Sigmoid colon (tissue), 7 donors: Measurements from ENCODE around the gene PPP3R1. TPM values are rescaled to one million over a fixed set of nuclear protein-coding genes. Genes with fewer than 3 reads are reported as not detected.
A peak's percentile ranks its signal among the peaks of the same experiment; 100 is the strongest.

Experiments used
- DNase-seq: peaks from one replicate; pipeline ENCODE4 v3.0.0-alpha.2; 2019
- H3K27ac ChIP-seq, 4 donors: fragments of 200-600 bp; sonication (generic); one replicate each; pipeline ENCODE4 v1.5.1; 2016 to 2019; ENCODE audit warnings: mild to moderate bottlenecking in 1 of 4
- H3K27me3 ChIP-seq, 3 donors: fragments of 200-600 bp; sonication (generic); one replicate each; pipeline ENCODE4 v1.5.1; 2019; ENCODE audit warnings: mild to moderate bottlenecking in 1 of 3
- H3K36me3 ChIP-seq, 4 donors: fragments of 200-600 bp; sonication (generic); one replicate each; pipeline ENCODE4 v1.5.1; 2016 to 2019
- H3K4me1 ChIP-seq, 4 donors: fragments of 200-600 bp; sonication (generic); one replicate each; pipeline ENCODE4 v1.5.1; 2017 to 2019
- H3K4me3 ChIP-seq, 4 donors: fragments of 200-600 bp; sonication (generic); one replicate each; pipeline ENCODE4 v1.5.1; 2017 to 2019; ENCODE audit warnings: mild to moderate bottlenecking in 2 of 4, moderate library complexity in 1 of 4
- H3K9me3 ChIP-seq, 4 donors: fragments of 200-600 bp in 3 of 4; sonication (generic) in 3 of 4; one replicate each; pipeline versions ENCODE4 v1.5.1 to v1.6.1; 2013 to 2019
- CTCF ChIP-seq, 4 experiments: fragments of 450-650 bp in 3 of 4; fragments of 200-600 bp in 1 of 4; IDR thresholded peaks; one replicate each; pipeline ENCODE4 v1.5.1; 2016 to 2019; ENCODE audit warnings: antibody characterized with exemption in 4 of 4, mild to moderate bottlenecking in 3 of 4, moderate library complexity in 2 of 4
- EP300 ChIP-seq, 4 donors: sonication (generic); formaldehyde crosslinking; IDR thresholded peaks; one replicate each; pipeline ENCODE4 v1.6.1; 2017; ENCODE audit warnings: antibody characterized with exemption in 4 of 4
- POLR2A ChIP-seq, 2 donors: fragments of 450-650 bp; IDR thresholded peaks; one replicate each; pipeline ENCODE4 v1.6.1; 2016; ENCODE audit warnings: antibody characterized with exemption in 2 of 2, mild to moderate bottlenecking in 2 of 2, moderate library complexity in 2 of 2
- POLR2AphosphoS5 ChIP-seq, 4 donors: sonication (generic); formaldehyde crosslinking; IDR thresholded peaks; one replicate each; pipeline ENCODE4 v1.6.1; 2017; ENCODE audit warnings: antibody characterized with exemption in 4 of 4
- WGBS, 2 donors: extraction: QIAGEN DNeasy Blood & Tissue Kit; methylation state at CpG; one replicate each; pipeline ENCODE4 v1.1.7; 2013; 5-methylcytosine and 5-hydroxymethylcytosine counted together
- intact Hi-C: fragments of 100-400 bp; cut with DNase I; formaldehyde crosslinking; loops from one replicate; pipeline ENCODE4 v1.15.1; 2023
- polyA plus RNA-seq, 3 donors: library from polyadenylated mRNA; stranded (reverse); fragments of 200-250 nt; gene quantifications; one replicate each; pipeline ENCODE4 v1.2.3, GENCODE V29; 2013
- total RNA-seq, 4 donors: library from RNA; depleted of rRNA; stranded (reverse); fragments of >200 nt; gene quantifications; one replicate each; pipeline ENCODE4 v1.1.0, GENCODE V29; 2016
- donor health status: healthy with polysubstance abuse.
- donor health status: Bipolar disorder and iron deficiency.
- donor health status: healthy.

PPP3R1 gene
- total and polyA plus RNA-seq, 7 donors, result 17.4 to 38.5 (median 28.8) TPM

GRCh38 chr2:68250652-68251186 lies 1.6 kb downstream of the PPP3R1 start:
- Histone ChIP-seq H3K9me3 (no peaks in the 10 kb centered on the region), H3K27me3 (no peaks in the 10 kb centered on the region), H3K36me3 (no peaks in the 10 kb centered on the region), H3K27ac (peak overlapping the region; percentile 95 to 99 (median 98)), H3K4me3 (peak overlapping the region; percentile 84 to 91 (median 88)), H3K4me1 (peaks cover 0 to 60% (median 52%) of the 10 kb centered on the region in 4 donors)
- 1 to 3% methylated on average over 15 of the region's 15 CpGs for WGBS, 2 donors
- TF ChIP-seq EP300 (IDR thresholded peaks at IDR 0.05) (no peak), POLR2A (IDR thresholded peaks at IDR 0.05) (peak in 1 of 2 donors; percentile 10), POLR2AphosphoS5 (IDR thresholded peaks at IDR 0.05) (no peak)
- DNase-seq, result no peak
- intact Hi-C loops, result loop anchor here (5.0 to 10.0 kb wide), 2 partner anchors 67 to 194 kb away; partner anchors contain the start of gene CNRIP1

- intact Hi-C loops, result loop anchor here (5.0 to 10.0 kb wide), 2 partner anchors 67 to 195 kb away; partner anchors contain the start of gene CNRIP1
- H3K4me1 ChIP-seq, result peaks cover 0 to 66% (median 54%) of the 10 kb centered on the region in 4 donors
- no peaks in the 10 kb centered on the region for H3K9me3 ChIP-seq
- peak overlapping the region; percentile 95 to 99 (median 98) for H3K27ac ChIP-seq
- H3K4me3 ChIP-seq, result peak overlapping the region; percentile 84 to 91 (median 88)
- no peak for DNase-seq
- no peak for TF ChIP-seq POLR2AphosphoS5 (IDR thresholded peaks at IDR 0.05)
- TF ChIP-seq CTCF (IDR thresholded peaks at IDR 0.05), result no peak
- no peak for TF ChIP-seq POLR2A (IDR thresholded peaks at IDR 0.05)
- TF ChIP-seq EP300 (IDR thresholded peaks at IDR 0.05), result no peak
- no peaks in the 10 kb centered on the region for H3K27me3 ChIP-seq
- no peaks in the 10 kb centered on the region for H3K36me3 ChIP-seq
- WGBS, 2 donors, result 12 to 16% methylated on average over 5 of the region's 5 CpGs
Measured at GRCh38 chr2:68250196-68250595, 2.1 kb downstream of the PPP3R1 start.

- Histone ChIP-seq H3K4me3 (no peak overlapping the region), H3K27ac (peak overlapping the region in 1 of 4 donors; percentile 99), H3K9me3 (no peaks in the 10 kb centered on the region), H3K4me1 (peaks cover 0 to 74% (median 56%) of the 10 kb centered on the region in 4 donors), H3K27me3 (no peaks in the 10 kb centered on the region), H3K36me3 (no peaks in the 10 kb centered on the region)
- DNase-seq, result no peak
- no peak for TF ChIP-seq POLR2AphosphoS5 (IDR thresholded peaks at IDR 0.05)
- no peak for TF ChIP-seq CTCF (IDR thresholded peaks at IDR 0.05)
- TF ChIP-seq EP300 (IDR thresholded peaks at IDR 0.05), result no peak
- TF ChIP-seq POLR2A (IDR thresholded peaks at IDR 0.05), result no peak
- intact Hi-C loops, result loop anchor here (2.0 to 10.0 kb wide), 2 partner anchors 52 to 124 kb away; no protein-coding TSS in a partner anchor
- WGBS, 2 donors, result 66 to 69% methylated on average over 2 of the region's 2 CpGs
Measured at GRCh38 chr2:68248806-68249205, 3.5 kb downstream of the PPP3R1 start.

GRCh38 chr2:68248361-68248760 lies 4.0 kb downstream of the PPP3R1 start:
- Histone ChIP-seq H3K9me3 (no peaks in the 10 kb centered on the region), H3K27me3 (no peaks in the 10 kb centered on the region), H3K4me3 (no peak overlapping the region), H3K4me1 (peaks cover 0 to 74% (median 58%) of the 10 kb centered on the region in 4 donors), H3K27ac (no peak overlapping the region), H3K36me3 (no peaks in the 10 kb centered on the region)
- DNase-seq, result no peak
- WGBS, 2 donors, result 19 to 70% methylated on average over 3 of the region's 3 CpGs
- TF ChIP-seq EP300 (IDR thresholded peaks at IDR 0.05), result no peak
- TF ChIP-seq POLR2A (IDR thresholded peaks at IDR 0.05), result no peak
- intact Hi-C loops, result loop anchor here (2.0 to 10.0 kb wide), 2 partner anchors 52 to 124 kb away; no protein-coding TSS in a partner anchor

GRCh38 chr2:68246396-68246795 lies 5.9 kb downstream of the PPP3R1 start:
- Histone ChIP-seq H3K4me1 (peaks cover 0 to 94% (median 74%) of the 10 kb centered on the region in 4 donors), H3K36me3 (no peaks in the 10 kb centered on the region), H3K9me3 (no peaks in the 10 kb centered on the region), H3K27me3 (no peaks in the 10 kb centered on the region), H3K27ac (no peak overlapping the region), H3K4me3 (no peak overlapping the region)
- no peak for DNase-seq
- TF ChIP-seq POLR2A (IDR thresholded peaks at IDR 0.05), result no peak
- TF ChIP-seq CTCF (IDR thresholded peaks at IDR 0.05), result no peak
- TF ChIP-seq POLR2AphosphoS5 (IDR thresholded peaks at IDR 0.05), result no peak
- TF ChIP-seq EP300 (IDR thresholded peaks at IDR 0.05), result no peak
- intact Hi-C loops, result loop anchor here (10.0 kb wide), 1 partner anchor 122 kb away; no protein-coding TSS in a partner anchor
- 82 to 84% methylated on average over 1 of the region's 1 CpG for WGBS, 2 donors
